ENCODE data around the gene ROBO2.

GRCh38 chr3:77096145-77096544 is 56.2 kb downstream of the ROBO2 start:
- TF ChIP-seq CTCF (IDR thresholded peaks at IDR 0.05) (no peak), POLR2A (IDR thresholded peaks at IDR 0.05) (no peak)

Measured in lower leg skin (tissue), 3 donors.